ENCODE data around the gene DOCK2.

The DOCK2 gene

DNA sequence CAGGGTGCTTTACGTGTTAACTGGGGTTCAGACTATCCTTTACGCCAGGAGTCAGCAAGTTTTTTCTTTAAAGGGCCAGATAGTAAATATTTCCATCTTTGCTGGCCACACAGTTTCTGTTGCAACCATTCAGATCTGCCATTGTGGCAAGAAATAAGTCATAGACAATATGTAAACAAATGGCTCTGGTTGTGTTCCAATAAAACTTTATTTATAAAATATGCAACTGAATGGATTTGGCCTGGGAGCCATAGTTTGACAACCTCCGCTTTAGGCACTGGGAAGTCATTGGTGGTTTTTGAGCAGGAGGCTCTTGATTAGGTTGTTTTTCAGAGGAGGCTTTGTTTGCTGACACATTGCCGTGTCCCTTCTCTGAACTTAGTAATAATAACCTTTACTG, 252.5 kb downstream of the DOCK2 start:
- no peak for ATAC-seq (ENCODE audit: low read depth)
- no peaks in the 10 kb centered on the region for H3K9me3 ChIP-seq (ENCODE audit: severe bottlenecking)
- H3K27me3 ChIP-seq (ENCODE audit: insufficient read depth, poor library complexity, severe bottlenecking): no peaks in the 10 kb centered on the region
- H3K36me3 ChIP-seq (ENCODE audit: low read depth): no peaks in the 10 kb centered on the region
- TF ChIP-seq, protein P1, sequence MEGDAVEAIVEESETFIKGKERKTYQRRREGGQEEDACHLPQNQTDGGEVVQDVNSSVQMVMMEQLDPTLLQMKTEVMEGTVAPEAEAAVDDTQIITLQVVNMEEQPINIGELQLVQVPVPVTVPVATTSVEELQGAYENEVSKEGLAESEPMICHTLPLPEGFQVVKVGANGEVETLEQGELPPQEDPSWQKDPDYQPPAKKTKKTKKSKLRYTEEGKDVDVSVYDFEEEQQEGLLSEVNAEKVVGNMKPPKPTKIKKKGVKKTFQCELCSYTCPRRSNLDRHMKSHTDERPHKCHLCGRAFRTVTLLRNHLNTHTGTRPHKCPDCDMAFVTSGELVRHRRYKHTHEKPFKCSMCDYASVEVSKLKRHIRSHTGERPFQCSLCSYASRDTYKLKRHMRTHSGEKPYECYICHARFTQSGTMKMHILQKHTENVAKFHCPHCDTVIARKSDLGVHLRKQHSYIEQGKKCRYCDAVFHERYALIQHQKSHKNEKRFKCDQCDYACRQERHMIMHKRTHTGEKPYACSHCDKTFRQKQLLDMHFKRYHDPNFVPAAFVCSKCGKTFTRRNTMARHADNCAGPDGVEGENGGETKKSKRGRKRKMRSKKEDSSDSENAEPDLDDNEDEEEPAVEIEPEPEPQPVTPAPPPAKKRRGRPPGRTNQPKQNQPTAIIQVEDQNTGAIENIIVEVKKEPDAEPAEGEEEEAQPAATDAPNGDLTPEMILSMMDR (IDR thresholded peaks at IDR 0.05; ENCODE audit: poor library complexity, severe bottlenecking): no peak
- no peak overlapping the region for H3K27ac ChIP-seq (ENCODE audit: poor library complexity, severe bottlenecking)
- no peak for DNase-seq (ENCODE audit: low spot score)
- no peaks in the 10 kb centered on the region for H3K4me1 ChIP-seq (ENCODE audit: insufficient read depth, poor library complexity, severe bottlenecking)
- H3K4me3 ChIP-seq (ENCODE audit: severe bottlenecking): no peak overlapping the region

DNA sequence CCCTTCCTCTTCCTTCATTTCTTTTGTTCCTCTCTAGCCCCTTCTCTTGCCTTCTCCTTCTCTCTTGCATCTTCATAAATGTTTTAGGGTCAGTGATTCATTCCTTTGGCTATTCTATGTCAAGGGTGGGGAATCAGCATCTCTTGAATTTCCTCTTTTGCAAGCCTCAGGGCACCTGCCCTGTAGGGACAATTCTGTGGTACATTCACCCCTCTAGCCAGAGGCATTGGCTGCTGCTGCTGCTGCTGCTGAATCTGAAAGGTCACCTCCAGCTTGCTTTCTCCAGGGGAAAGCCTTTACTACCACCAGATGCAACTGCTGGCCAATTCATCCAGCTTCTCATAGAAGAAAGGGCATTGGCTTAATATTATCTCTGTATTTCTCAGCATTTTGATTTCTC, 255.9 kb downstream of the DOCK2 start:
- ATAC-seq (ENCODE audit: low read depth): peak; percentile 19; the same call in 1 of the 3 replicates
- TF ChIP-seq, protein P1 (IDR thresholded peaks at IDR 0.05; ENCODE audit: poor library complexity, severe bottlenecking): no peak
- no peaks in the 10 kb centered on the region for H3K27me3 ChIP-seq (ENCODE audit: insufficient read depth, poor library complexity, severe bottlenecking)
- H3K9me3 ChIP-seq (ENCODE audit: severe bottlenecking): no peaks in the 10 kb centered on the region
- H3K36me3 ChIP-seq (ENCODE audit: low read depth): no peaks in the 10 kb centered on the region
- H3K4me3 ChIP-seq (ENCODE audit: severe bottlenecking): no peak overlapping the region
- no peak overlapping the region for H3K27ac ChIP-seq (ENCODE audit: poor library complexity, severe bottlenecking)
- no peak for DNase-seq (ENCODE audit: low spot score)
- no peaks in the 10 kb centered on the region for H3K4me1 ChIP-seq (ENCODE audit: insufficient read depth, poor library complexity, severe bottlenecking)

DNA sequence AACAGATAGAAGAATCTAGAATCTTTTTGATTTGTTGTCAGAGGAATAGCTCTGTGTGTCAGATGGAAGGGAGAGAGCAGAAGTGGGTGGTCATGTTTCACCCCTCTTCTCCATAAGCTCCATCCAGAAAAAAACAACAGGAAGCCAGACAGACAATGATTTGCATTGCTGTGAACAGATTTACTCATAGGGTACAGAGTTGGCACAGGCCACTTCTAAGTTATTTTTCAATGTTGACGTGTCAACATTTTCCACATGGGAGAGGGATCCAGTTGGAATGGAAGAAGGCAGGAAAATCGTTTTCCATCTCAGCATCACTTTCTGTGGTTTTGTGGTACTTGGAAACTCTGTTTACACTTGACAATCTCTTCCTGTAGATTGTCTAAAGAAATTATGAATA, 256.5 kb downstream of the DOCK2 start:
- Histone ChIP-seq H3K27me3 (ENCODE audit: insufficient read depth, poor library complexity, severe bottlenecking) (no peaks in the 10 kb centered on the region), H3K4me1 (ENCODE audit: insufficient read depth, poor library complexity, severe bottlenecking) (no peaks in the 10 kb centered on the region), H3K4me3 (ENCODE audit: severe bottlenecking) (no peak overlapping the region), H3K36me3 (ENCODE audit: low read depth) (no peaks in the 10 kb centered on the region), H3K9me3 (ENCODE audit: severe bottlenecking) (no peaks in the 10 kb centered on the region), H3K27ac (ENCODE audit: poor library complexity, severe bottlenecking) (no peak overlapping the region)
- TF ChIP-seq, protein P1 (IDR thresholded peaks at IDR 0.05; ENCODE audit: poor library complexity, severe bottlenecking): no peak
- ATAC-seq (ENCODE audit: low read depth): no peak
- no peak for DNase-seq (ENCODE audit: low spot score)

DNA sequence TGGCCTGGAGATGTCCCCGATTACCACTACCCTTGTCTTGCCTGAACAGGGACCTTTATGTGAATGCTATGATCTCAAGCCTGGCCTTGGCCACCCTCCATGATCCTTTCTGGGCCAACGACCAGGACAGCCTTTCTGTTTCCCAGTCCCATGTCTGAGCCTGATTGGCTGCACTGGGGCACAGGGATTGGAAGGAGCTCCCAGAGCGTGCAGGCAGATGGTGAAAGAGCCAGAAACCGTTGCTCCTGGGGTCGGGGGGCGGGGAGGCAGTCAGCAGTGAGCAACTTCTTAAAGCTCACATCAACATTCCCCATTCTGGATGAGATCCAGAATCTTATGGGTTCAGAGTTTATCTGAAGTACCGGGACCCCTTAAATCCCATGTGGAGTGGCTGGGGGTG, 258.9 kb downstream of the DOCK2 start:
- DNase-seq (ENCODE audit: low spot score) (no peak), ATAC-seq (ENCODE audit: low read depth) (no peak)
- Histone ChIP-seq H3K4me3 (ENCODE audit: severe bottlenecking) (no peak overlapping the region), H3K4me1 (ENCODE audit: insufficient read depth, poor library complexity, severe bottlenecking) (no peaks in the 10 kb centered on the region), H3K27me3 (ENCODE audit: insufficient read depth, poor library complexity, severe bottlenecking) (no peaks in the 10 kb centered on the region), H3K27ac (ENCODE audit: poor library complexity, severe bottlenecking) (no peak overlapping the region), H3K36me3 (ENCODE audit: low read depth) (no peaks in the 10 kb centered on the region), H3K9me3 (ENCODE audit: severe bottlenecking) (no peaks in the 10 kb centered on the region)
- TF ChIP-seq, protein P1 (IDR thresholded peaks at IDR 0.05; ENCODE audit: poor library complexity, severe bottlenecking): no peak

DNA sequence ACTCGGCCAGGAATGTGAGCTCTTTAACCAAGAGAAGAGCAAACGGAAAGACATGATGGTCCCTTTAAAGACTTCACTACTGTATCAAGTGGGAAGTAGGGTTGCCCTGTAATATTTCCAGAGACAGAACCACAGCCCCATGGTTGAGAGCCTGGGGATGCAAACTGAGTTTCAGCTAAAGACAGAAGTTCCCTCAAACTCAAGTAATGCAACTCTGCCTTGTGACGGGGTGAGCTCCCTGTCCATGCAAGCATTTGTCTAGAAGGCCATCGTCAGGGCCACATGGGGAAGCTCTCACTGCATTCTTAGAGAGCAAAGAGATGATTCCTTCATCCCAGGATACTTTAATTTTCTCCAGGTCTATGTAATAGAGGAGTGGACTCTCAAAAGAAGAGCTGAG, 260.4 kb downstream of the DOCK2 start:
- no peaks in the 10 kb centered on the region for H3K27me3 ChIP-seq (ENCODE audit: insufficient read depth, poor library complexity, severe bottlenecking)
- DNase-seq (ENCODE audit: low spot score): no peak
- no peak overlapping the region for H3K4me3 ChIP-seq (ENCODE audit: severe bottlenecking)
- no peaks in the 10 kb centered on the region for H3K4me1 ChIP-seq (ENCODE audit: insufficient read depth, poor library complexity, severe bottlenecking)
- ATAC-seq (ENCODE audit: low read depth): no peak
- TF ChIP-seq, protein P1 (IDR thresholded peaks at IDR 0.05; ENCODE audit: poor library complexity, severe bottlenecking): no peak
- H3K27ac ChIP-seq (ENCODE audit: poor library complexity, severe bottlenecking): no peak overlapping the region
- no peaks in the 10 kb centered on the region for H3K36me3 ChIP-seq (ENCODE audit: low read depth)
- no peaks in the 10 kb centered on the region for H3K9me3 ChIP-seq (ENCODE audit: severe bottlenecking)
